SK-N-SH (cell line): ENCODE results near the gene EYA2. TPM values are rescaled to one million over a fixed set of nuclear protein-coding genes. Genes with fewer than 3 reads are reported as not detected.

Experiments used
- CTCF ChIA-PET: fragments of 300-600, 350-600 bp; formaldehyde crosslinking; extraction: SDS; loops from one replicate; lab custom pipeline; 2021; lab: Yijun Ruan, JAX
- POLR2A ChIA-PET: fragments of 350-600 bp; sonication (Branson Sonifier 250); formaldehyde crosslinking; extraction: SDS; loops from one replicate; lab custom pipeline; 2020; ENCODE audit warnings: antibody characterized with exemption, inconsistent platforms; lab: Yijun Ruan, JAX
- DNase-seq: peaks from one replicate; pipeline ENCODE4 v3.0.0; 2012
- H2AFZ ChIP-seq: fragments of 200-600 bp; sonication (generic); 2 replicates; pipeline ENCODE4 v1.8.1; 2016; ENCODE audit warnings: antibody characterized with exemption, mild to moderate bottlenecking, low read depth
- H3F3A ChIP-seq: fragments of 200-600 bp; sonication (generic); replicated peaks from 2 replicates; pipeline ENCODE3; 2016; ENCODE audit warnings: antibody characterized with exemption, mild to moderate bottlenecking; ENCODE audit not compliant: insufficient read depth
- H3K27ac ChIP-seq, 2 experiments: fragments of 200-500 bp in 1 of 2; fragments of 200-600 bp in 1 of 2; sonication (Bioruptor generic) in 1 of 2; sonication (generic), shearing (Covaris generic) in 1 of 2; 2 replicates each; pipeline versions ENCODE4 v1.5.1 to v1.6.1; 2014 to 2016; ENCODE audit warnings: low read depth in 2 of 2, inconsistent platforms in 1 of 2, low read length in 1 of 2, mild to moderate bottlenecking in 1 of 2, mixed read lengths in 1 of 2
- H3K27me3 ChIP-seq: fragments of 200-600 bp; sonication (generic), shearing (Covaris generic); 2 replicates; pipeline ENCODE4 v1.6.1; 2016; ENCODE audit warnings: mixed run types; ENCODE audit not compliant: insufficient read depth
- H3K36me3 ChIP-seq, 2 experiments: fragments of 200-500 bp in 1 of 2; fragments of 200-600 bp in 1 of 2; sonication (Bioruptor generic) in 1 of 2; sonication (generic) in 1 of 2; replicated peaks in 1 of 2; 2 replicates each; pipeline versions ENCODE3 to v1.5.1; 2014 to 2016; ENCODE audit warnings: low read length in 1 of 2, mild to moderate bottlenecking in 1 of 2; ENCODE audit not compliant: insufficient read depth in 2 of 2, control insufficient read depth in 1 of 2
- H3K4me1 ChIP-seq, 2 experiments: fragments of 200-500 bp in 1 of 2; fragments of 200-600 bp in 1 of 2; sonication (Bioruptor generic) in 1 of 2; sonication (generic), shearing (Covaris generic) in 1 of 2; 2 replicates each; pipeline versions ENCODE4 v1.5.1 to v1.6.1; 2014 to 2016; ENCODE audit warnings: low read depth in 1 of 2, low read length in 1 of 2, mixed run types in 1 of 2; ENCODE audit not compliant: insufficient read depth in 2 of 2, control insufficient read depth in 1 of 2
- H3K4me2 ChIP-seq: fragments of 200-600 bp; sonication (generic), shearing (Covaris generic); 2 replicates; pipeline ENCODE4 v1.6.1; 2017; ENCODE audit warnings: mixed run types
- H3K4me3 ChIP-seq, 2 experiments: fragments of 200-500 bp in 1 of 2; fragments of 200-600 bp in 1 of 2; sonication (Bioruptor generic) in 1 of 2; sonication (generic), shearing (Covaris generic) in 1 of 2; 2 replicates each; pipeline versions ENCODE4 v1.5.1 to v1.8.1; 2014 to 2016; ENCODE audit warnings: low read depth in 2 of 2, inconsistent platforms in 1 of 2, low read length in 1 of 2, mild to moderate bottlenecking in 1 of 2, mixed read lengths in 1 of 2, moderate library complexity in 1 of 2
- H3K79me2 ChIP-seq: fragments of 200-600 bp; sonication (generic); 2 replicates; pipeline ENCODE4 v1.8.1; 2017; ENCODE audit warnings: mild to moderate bottlenecking; ENCODE audit not compliant: insufficient read depth
- H3K9ac ChIP-seq: fragments of 200-600 bp; sonication (generic); 2 replicates; pipeline ENCODE4 v1.6.1; 2017; ENCODE audit warnings: mixed run types
- H3K9me2 ChIP-seq: fragments of 200-600 bp; sonication (generic); 2 replicates; pipeline ENCODE4 v1.6.1; 2017; ENCODE audit warnings: mixed run types
- H3K9me3 ChIP-seq: fragments of 200-600 bp; sonication (generic); 2 replicates; pipeline ENCODE4 v1.6.1; 2017; ENCODE audit warnings: mixed run types, mild to moderate bottlenecking, moderate library complexity
- H4K20me1 ChIP-seq: fragments of 200-600 bp; sonication (generic); 2 replicates; pipeline ENCODE4 v1.6.1; 2017; ENCODE audit warnings: mild to moderate bottlenecking, mixed run types; ENCODE audit not compliant: insufficient read depth
- CHD2 ChIP-seq: fragments of 150-350 bp; IDR thresholded peaks from 2 replicates; pipeline ENCODE4 v1.6.1; 2018; ENCODE audit warnings: low read length; ENCODE audit not compliant: partially characterized antibody
- CTCF ChIP-seq: fragments of 200-600 bp; sonication (generic); IDR thresholded peaks from 2 replicates; pipeline ENCODE4 v1.6.1; 2017; ENCODE audit warnings: antibody characterized with exemption, mild to moderate bottlenecking, moderate library complexity
- GABPA ChIP-seq: IDR thresholded peaks from 2 replicates; pipeline ENCODE4 v1.4.0; 2012; ENCODE audit warnings: low read depth, mild to moderate bottlenecking
- GATA2 ChIP-seq: sonication (generic); formaldehyde crosslinking; IDR thresholded peaks from 2 replicates; pipeline ENCODE4 v1.5.0; 2020; ENCODE audit warnings: mild to moderate bottlenecking, missing genetic modification reagents
- IRF3 ChIP-seq: fragments of 150-350 bp; IDR thresholded peaks from 2 replicates; pipeline ENCODE4 v1.6.1; 2016; ENCODE audit warnings: mild to moderate bottlenecking, low read depth, low read length
- MXI1 ChIP-seq: IDR thresholded peaks from 2 replicates; pipeline ENCODE4 v1.6.1; 2012; ENCODE audit warnings: mild to moderate bottlenecking, low read depth, low read length, improper control_type of control experiment
- PBX3 ChIP-seq: IDR thresholded peaks from 2 replicates; pipeline ENCODE4; 2012
- REST ChIP-seq: IDR thresholded peaks from 2 replicates; pipeline ENCODE4 v1.6.1; 2012; ENCODE audit warnings: mild to moderate bottlenecking, low read depth, low read length, moderate library complexity
- RFX5 ChIP-seq: IDR thresholded peaks from 2 replicates; pipeline ENCODE4 v1.6.1; 2012; ENCODE audit warnings: mild to moderate bottlenecking, improper control_type of control experiment, low read length
- SMC3 ChIP-seq: IDR thresholded peaks from 2 replicates; pipeline ENCODE4 v1.6.1; 2012; ENCODE audit warnings: low read depth, low read length, improper control_type of control experiment
- USF1 ChIP-seq: IDR thresholded peaks from 2 replicates; pipeline ENCODE4 v1.4.0; 2012; ENCODE audit warnings: low read depth, borderline replicate concordance
- USF2 ChIP-seq: fragments of 150-350 bp; IDR thresholded peaks from 2 replicates; pipeline ENCODE4 v1.6.1; 2017; ENCODE audit warnings: antibody characterized with exemption, low read length, low read depth, borderline replicate concordance
- WGBS: methylation state at CpG from one replicate; pipeline ENCODE4 v1.1.6; 2017; ENCODE audit warnings: low lambda C conversion rate; 5-methylcytosine and 5-hydroxymethylcytosine counted together
- polyA plus RNA-seq, 3 experiments: library from polyadenylated mRNA; depleted of rRNA; stranded (reverse); fragments of >200 nt; gene quantifications; 2 replicates each; pipeline ENCODE4 v1.2.3, GENCODE V29; 2012

The EYA2 gene
- polyA plus RNA-seq, 1 of the 3 experiments (the other 2 are of a cell fraction) = 0.05 TPM

GRCh38 chr20:47054506-47054905, 159.9 kb downstream of the EYA2 start:
- Histone ChIP-seq H2AFZ (no peak overlapping the region), H3F3A (no peaks in the 10 kb centered on the region), H3K9me3 (no peaks in the 10 kb centered on the region), H3K27me3 (no peaks in the 10 kb centered on the region; the same call in 1 of the 2 replicates), H3K9ac (no peak overlapping the region), H3K4me2 (no peak overlapping the region), H4K20me1 (no peaks in the 10 kb centered on the region), H3K36me3 (no peaks in the 10 kb centered on the region), H3K9me2 (no peaks in the 10 kb centered on the region), H3K4me3 (no peak overlapping the region), H3K4me1 (peaks cover 0 to 4% of the 10 kb centered on the region in 2 experiments; a peak in 1 of 4 replicates), H3K27ac (no peak overlapping the region), H3K79me2 (no peaks in the 10 kb centered on the region)
- DNase-seq = no peak
- CTCF ChIA-PET = no interaction called here
- POLR2A ChIA-PET = no interaction called here
- 87% methylated on average over 5 of the region's 5 CpGs for WGBS
- TF ChIP-seq REST (no peak), USF1 (no peak), IRF3 (no peak), RFX5 (no peak), USF2 (no peak), MXI1 (no peak), CHD2 (no peak), PBX3 (no peak), GATA2 (CRISPR knock-in tag) (no peak), SMC3 (no peak), CTCF (no peak), GABPA (no peak)
